ENCODE measurements around the gene VWA8.
"Not testable (repeated sequence)": the region's sequence is repeated elsewhere in the genome, so short reads cannot be mapped to it uniquely, and the experiment has no call there.

Gene VWA8

GRCh38 chr13:41675306-41675705 lies 285.6 kb downstream of the VWA8 start:
- DNase-seq = no peak

DNA sequence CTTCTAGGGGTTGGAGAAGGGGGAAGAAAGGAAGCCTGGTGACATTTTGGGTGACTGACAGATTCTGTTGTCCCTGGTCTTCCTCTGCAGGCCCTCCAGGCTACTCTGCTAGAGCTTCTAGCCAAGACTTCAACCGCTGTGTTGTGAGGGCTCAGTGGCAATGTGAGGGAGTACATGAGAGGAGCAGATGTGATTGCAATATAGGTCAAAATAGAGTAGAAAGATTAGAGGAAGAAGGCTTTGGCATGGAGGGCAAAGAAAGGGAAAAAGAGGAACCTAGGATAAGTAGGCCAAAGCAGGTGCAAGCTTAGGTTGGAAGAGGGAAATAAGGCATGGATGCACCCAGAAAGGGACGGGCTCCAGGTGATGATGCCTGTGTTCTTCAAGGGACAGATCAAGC lies 286.7 kb downstream of the VWA8 start:
- DNase-seq = no peak

- DNase-seq = no peak
These were observed 287.3 kb downstream of the VWA8 start for GRCh38 chr13:41673640-41674039.

GRCh38 chr13:41670873-41671443 lies 290.0 kb downstream of the VWA8 start:
- DNase-seq = no peak

GRCh38 chr13:41668130-41668757 lies 292.7 kb downstream of the VWA8 start:
- peak; percentile 42 for DNase-seq

DNA sequence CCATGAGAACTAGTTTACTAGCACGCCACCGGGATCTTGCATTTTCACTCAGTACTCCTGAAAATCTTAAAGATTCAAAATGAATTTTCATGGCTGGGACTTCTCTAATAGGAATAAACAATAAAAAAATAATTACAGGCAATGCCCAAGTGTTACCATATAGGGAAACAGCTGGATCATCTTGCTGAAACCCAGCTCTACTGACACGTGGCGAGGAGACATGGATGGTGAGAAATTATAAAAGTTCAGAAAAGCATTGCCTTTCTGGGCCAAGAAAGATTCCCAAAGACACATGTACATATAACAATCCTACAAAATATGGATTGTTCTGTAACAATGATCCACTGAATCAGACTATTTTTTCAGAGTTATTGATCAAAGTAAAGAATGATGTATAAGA lies 294.3 kb downstream of the VWA8 start:
- no peak for DNase-seq

DNA sequence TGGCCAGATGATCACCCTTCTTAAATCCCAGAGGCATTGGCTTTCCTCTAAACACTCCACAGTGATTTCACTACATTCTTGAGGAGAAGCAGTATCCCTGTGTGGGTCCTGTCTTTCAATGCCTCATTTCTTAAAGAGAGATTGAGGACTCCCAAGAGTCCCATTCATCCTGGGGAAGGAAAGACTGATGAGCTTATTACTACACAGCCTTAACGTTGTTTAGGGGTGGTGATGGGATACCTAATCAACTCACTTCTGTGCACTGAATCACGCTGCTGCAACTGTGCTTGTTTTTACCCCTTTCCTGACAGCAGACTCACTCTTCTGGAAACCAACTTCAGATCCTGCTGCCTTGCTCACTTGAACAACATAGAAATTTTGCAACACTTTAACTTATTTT lies 300.5 kb downstream of the VWA8 start:
- DNase-seq = no peak

- DNase-seq = no peak
These were observed 302.8 kb downstream of the VWA8 start for GRCh38 chr13:41658057-41658661.

- no peak for DNase-seq
These were observed 304.9 kb downstream of the VWA8 start for GRCh38 chr13:41655997-41656396.

- DNase-seq = peak; percentile 30
These were observed 306.1 kb downstream of the VWA8 start for GRCh38 chr13:41654796-41655195.

- no peak for DNase-seq
These were observed 308.1 kb downstream of the VWA8 start for GRCh38 chr13:41652735-41653361.

- no peak for DNase-seq
These were observed 309.4 kb downstream of the VWA8 start for GRCh38 chr13:41651413-41652058.

GRCh38 chr13:41650706-41651105 lies 310.2 kb downstream of the VWA8 start:
- DNase-seq = no peak

DNA sequence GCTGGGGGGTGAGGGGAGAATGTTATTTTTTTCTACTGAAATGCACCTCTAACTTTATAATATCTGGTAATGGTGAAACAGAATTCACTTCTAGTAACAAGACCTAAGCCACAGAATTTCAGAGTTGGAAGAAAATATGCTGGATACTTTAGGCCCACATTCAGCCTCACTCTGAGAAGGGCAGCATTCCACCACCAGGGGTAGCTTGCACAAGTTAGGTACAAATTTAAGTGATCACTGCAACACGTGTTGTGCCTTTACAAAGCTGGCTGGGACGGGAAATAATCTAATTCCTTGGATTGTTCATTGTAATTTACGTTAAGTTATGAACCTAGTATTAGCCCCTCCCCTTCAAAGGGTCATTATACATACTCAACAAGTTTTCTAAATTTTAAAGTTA lies 311.2 kb downstream of the VWA8 start:
- no peak for DNase-seq

DNA sequence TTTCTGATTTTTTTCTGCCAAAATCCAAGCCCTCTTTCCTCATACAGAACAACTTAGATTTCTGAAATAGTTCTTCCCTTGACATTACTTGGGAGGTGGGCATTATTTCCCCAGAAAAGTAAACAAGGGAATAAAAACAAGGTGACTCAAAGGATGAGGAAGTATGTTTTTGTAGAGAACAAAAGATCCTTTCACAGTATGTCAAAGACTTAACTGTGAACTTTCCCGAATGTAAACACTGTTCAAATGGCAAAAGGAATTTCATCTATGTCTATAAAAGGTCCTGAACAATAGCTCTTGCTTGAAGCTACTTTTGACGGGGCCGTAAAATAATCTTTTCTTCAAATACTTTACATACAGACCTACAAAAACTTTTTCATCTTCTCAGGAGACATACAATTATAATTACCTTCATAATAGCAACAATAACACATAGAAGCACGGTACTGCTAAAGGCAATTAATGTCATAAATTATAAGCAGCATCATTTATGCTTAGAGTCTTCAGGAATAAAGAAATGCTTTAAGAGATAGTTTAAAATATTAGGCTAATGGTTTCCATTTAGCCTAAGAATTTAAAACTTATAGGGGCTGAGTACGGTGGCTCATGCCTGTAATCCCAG lies 312.5 kb downstream of the VWA8 start:
- DNase-seq = no peak

DNA sequence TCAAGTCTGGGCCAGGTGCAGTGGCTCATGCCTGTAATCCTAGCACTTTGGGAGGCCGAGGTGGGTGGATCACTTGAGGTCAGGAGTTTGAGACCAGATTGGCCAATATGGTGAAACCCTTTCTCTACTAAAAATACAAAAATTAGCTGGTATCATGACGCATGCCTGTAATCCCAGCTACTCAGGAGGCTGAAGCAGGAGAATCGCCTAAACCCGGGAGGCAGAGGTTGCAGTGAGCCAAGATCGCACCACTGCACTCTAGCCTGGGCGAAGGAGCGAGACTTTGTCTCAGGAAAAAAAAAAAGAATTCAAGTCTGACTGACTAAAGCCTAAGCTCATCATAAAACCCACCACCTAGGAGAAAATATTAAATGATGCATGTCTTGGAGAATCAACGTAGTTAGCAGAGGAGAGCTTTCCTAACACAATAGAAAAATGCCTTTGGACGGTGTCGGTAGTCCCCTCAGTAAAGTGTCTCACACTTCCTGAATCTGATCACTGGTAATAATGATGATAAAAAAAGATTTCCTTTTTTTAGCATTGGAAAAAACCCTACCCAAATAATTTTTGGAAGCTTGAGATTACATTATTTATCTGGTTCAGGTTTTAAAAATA lies 313.1 kb downstream of the VWA8 start:
- not testable (repeated sequence) for DNase-seq

DNA sequence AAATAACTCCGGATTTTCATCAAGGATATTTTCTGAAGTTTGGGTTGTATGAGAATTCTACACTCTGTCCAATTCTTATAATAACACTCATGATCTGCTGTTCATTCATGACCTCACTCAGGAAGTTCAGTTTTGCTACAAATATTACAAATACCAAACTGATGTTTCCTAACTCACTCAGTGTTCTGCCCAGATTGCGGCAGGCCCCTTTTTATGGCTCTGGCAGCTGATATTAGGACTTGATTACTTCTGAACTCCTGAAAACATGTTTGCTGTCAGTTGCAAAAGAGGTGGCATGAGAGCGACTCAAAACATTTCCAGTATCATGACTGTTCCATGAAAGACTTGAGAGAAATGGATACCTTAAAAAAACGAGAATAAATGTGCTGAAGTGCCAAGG lies 315.6 kb downstream of the VWA8 start:
- DNase-seq = no peak

DNA sequence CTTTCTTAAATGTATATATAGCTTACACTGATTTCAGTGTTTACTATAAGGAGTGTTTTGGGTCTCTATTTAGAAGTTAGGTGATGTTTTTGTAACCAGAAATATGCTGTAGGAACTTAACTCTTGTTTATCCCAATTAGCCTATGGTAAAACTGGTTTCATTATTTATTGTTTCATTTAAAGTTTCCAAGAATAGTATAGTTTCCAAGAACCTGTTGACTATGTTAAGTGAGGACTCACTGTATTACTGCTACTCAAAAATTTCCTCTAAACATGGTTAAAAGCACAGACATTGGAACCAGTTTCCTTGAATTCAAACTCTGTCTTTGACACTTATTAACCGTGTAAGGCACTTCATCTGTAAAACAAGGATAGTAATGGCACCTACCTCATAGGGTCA lies 316.2 kb downstream of the VWA8 start:
- no peak for DNase-seq

- no peak for DNase-seq
These were observed 317.4 kb downstream of the VWA8 start for GRCh38 chr13:41643507-41643906.

- no peak for DNase-seq
These were observed 318.9 kb downstream of the VWA8 start for GRCh38 chr13:41641961-41642360.

DNA sequence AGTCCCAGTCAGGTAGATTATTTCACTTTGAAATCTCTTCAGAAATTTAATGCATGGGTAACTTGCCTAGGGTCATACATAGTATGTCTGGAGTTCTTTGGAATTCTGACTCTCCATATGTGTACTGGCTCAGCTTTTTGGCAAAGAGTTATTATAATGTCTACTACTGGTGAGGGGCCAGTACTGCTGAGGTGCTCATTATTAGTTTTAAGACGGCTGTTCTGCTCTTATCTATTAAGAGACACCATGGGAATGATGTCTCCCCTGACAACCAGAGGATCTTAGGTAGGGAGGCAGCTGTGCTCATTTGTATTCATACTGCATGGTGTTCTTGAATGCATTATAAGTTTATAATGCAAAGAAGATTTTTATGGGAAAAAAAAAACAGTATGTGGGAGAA lies 319.5 kb downstream of the VWA8 start:
- DNase-seq = no peak

GRCh38 chr13:41639955-41640780 lies 320.7 kb downstream of the VWA8 start:
- no peak for DNase-seq
